Measurements from ENCODE around the gene GNG5.
"Not testable (repeated sequence)": the region's sequence is repeated elsewhere in the genome, so short reads cannot be mapped to it uniquely, and the experiment has no call there.

GNG5 gene

DNA sequence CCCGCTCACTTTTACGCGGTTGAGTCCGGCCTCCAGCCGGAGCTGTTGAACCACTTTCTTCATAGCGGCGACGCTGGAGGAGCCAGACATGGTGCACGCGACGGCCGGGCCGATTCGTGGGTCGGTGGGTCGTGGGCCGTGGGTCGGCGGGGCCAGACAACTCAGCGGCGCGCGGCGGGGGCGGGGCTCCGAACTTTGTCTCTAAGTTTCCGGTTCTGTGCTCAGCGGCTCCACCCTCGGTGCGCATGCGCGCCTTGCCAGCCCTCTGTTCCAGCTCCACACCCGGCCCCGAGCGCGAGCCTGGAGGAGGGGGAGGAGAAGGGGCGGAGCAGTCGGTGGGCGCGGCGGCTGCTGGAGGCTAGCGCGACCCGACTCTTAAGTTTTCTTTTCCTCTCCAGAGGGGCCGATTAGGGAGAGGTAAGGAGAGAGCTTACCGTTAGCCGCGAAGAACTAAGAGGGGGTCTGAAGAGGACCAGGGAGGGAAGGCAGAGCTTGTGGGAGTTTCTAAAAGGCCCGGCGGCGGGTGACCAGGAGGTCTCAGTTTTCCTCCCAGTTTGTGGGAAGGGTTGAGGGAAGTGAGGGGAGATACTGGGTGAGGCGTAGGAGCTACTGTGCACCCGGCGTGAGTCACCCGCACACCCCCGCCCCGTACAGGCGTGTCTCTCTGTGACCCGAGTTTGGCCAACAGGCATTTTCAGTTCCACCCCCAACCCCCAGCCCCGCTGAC, at the start of gene GNG5, which contains the start of gene SPATA1:
Gene GNG5 (minus strand): TSS at position 580 of the 727 bp plus-strand sequence. CDS start 490 bp downstream, at position 90.
Gene SPATA1 (plus strand): TSS at position 385 of the 727 bp plus-strand sequence. CDS start 9,974 bp downstream, outside the sequence.
- peak; percentile 92 for DNase-seq

DNA sequence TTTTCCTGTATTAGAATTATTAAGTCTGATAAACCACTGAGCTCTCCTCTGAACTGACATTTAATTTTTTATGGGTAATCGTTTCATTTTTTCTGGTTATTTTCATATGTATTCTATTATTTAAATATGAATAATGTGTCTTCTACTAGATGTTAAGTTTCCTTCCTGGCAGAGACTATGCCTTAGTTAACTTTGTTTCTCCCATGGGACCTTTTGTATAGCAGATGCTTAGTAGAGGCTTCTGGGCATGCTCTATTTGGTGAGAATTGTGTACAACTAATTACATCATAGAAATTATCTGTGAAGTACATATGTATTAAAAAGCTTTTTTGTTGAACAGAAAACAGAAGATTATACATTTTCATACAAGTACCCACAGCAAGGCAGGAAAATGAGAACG, 44.4 kb upstream of the GNG5 start:
- DNase-seq = no peak

DNA sequence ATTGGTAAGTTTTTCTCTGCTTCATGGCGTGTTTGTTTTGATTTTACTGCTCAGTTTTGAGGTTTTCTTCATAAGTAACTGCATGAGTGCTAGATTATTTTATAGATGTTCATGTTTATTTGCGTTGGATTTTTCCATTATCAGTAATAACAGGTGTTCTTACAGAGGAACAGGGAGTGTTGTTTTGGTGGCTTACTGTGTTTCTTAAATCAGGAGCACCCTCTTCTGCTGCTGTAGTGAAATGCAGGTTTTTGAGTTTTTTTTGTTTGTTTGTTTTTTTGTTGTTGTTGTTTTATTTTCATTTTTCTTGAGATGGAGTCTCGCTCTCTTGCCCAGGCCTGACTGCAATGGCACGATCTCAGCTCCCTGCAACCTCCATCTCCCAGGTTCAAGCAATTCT, 35.3 kb upstream of the GNG5 start:
- DNase-seq = no peak

DNA sequence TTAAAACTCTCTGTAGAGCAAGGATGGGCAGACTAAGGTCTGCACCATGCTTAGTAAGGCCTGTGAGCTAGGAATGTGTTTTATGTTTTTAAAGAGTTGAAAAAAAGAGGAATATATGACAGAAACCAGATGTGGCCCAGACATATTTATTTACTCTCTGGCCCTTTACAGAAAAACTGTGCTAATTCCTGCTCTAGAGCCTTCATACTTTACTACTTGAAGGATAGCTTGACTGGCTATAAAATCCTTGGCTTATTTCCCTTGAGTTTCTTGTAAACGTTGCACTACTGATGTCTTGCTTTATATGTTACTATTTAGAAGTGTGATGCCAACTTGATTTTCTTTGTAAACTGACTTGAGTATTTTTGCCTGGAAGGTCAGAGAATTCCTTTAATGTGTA, 34.4 kb upstream of the GNG5 start:
- no peak for DNase-seq

- DNase-seq = no peak
Observed at GRCh38 chr1:84539972-84540371, 33.6 kb upstream of the GNG5 start.

GRCh38 chr1:84538599-84538998, 32.2 kb upstream of the GNG5 start:
- DNase-seq = peak; percentile 27

GRCh38 chr1:84525779-84526178, 19.4 kb upstream of the GNG5 start:
- no peak for DNase-seq

GRCh38 chr1:84524590-84524989, 18.2 kb upstream of the GNG5 start:
- DNase-seq = no peak

DNA sequence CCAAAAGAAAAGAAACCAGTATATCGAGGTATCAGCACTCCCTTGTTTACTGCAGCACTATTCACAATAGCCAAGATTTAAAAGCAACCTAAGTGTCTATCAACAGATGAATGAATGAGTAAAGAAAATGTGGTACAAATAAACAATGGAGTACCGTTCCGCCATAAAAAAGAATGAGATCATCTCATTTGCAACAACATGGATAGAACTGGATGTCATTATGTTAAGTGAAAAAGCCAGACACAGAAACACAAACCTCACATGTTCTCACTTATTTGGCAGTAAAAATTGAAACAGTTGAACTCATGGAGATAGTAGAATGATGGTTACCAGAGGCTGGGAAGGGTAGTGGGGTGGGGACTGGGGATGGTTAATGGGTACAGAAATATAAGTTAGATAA, 4.3 kb upstream of the GNG5 start:
- DNase-seq = no peak

GRCh38 chr1:84510165-84510564, 3.8 kb upstream of the GNG5 start:
- DNase-seq = no peak

DNA sequence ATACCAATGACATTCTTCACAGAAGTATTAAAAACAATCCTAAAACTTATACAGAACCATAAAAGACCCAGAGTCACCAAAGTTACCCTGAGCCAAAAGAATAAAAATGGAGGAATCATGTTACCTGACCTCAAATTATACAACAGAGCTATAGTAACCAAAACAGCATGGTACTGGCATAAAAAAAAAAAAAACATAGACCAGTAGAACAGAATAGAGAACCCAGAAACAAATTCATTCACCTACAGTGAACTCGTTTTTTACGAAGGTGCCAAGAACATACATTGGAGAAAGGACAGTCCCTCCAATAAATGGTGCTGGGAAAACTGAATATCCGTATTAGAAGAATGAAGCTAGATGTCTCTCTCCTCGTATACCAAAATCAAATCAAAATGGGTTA, 2.6 kb upstream of the GNG5 start:
- DNase-seq = no peak

- no peak for DNase-seq
Observed at GRCh38 chr1:84508510-84508909, 2.1 kb upstream of the GNG5 start.

DNA sequence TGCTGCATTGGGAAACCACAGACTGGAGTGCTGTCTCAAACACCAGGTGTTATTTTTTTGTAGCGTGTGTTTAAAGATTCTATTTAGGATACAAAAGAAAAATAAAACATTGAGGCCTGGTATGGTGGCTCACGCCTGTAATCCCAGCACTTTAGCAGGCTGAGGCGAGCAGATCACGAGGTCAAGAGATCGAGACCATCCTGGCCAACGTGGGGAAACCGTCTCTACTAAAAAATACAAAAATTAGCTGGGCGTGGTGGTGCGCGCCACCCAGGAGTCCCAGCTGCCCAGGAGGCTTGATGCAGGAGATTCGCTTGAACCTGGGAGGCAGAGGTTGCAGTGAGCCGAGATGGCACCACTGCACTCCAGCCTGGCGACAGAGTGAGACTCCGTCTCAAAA, 1.5 kb upstream of the GNG5 start:
- DNase-seq = not testable (repeated sequence)

DNA sequence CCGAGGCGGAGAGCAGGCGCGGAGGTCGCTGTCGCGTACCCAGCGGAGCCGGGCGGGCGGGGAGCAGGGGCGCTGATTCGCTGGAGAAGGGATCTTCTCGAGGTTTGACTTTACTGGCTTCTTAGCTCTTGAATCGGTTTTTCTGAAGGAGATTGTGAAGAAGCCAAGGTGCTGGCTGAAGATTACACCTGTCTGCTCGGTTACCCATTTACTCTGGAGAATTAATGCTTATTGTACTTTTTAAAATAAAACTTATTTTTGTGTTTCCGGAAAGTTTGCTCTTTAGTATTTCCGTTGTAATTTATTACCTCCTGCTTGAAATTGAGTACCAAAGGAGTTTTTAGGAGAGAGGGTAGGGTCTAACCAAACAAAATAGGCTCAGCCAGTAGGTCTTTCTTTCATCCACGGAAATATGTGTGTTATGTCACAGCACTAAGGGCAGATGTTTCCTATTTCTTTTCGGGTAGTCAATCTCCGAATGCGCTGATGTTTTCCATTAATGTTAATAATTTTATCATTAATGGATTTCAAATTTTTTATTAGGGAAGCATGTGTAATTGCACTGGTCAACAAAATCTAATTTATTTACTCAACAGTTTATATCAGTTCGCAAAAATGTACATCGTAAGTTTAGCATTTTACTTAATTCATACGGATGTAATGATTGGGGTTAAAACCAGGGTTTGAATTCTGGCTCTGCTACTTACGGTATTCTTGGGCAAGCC, 510 bp upstream of the GNG5 start:
- DNase-seq = peak; percentile 73

- peak; percentile 55 for DNase-seq
Observed at GRCh38 chr1:84505493-84506001, 834 bp downstream of the GNG5 start.

GRCh38 chr1:84504580-84505492, 1.5 kb downstream of the GNG5 start:
- peak; percentile 43 for DNase-seq

DNA sequence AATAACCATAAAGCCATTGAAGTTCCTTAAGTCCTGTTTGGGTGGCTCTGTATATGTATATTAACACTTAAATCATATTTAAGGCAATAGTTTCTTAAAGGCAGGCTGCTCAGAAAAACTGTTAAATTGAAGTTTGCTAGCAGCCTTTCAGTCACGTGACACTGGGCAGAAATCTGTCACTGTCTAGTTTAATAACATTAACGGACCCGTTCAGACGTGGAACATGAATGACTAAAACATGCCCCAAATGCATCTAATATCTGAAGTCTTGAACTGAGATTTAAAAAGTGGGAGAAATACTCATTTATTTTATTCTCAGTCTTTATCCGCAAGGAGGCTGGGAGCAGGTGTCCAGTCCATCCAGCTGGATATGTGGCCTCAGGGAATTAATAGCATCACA, 3.5 kb downstream of the GNG5 start:
- no peak for DNase-seq

DNA sequence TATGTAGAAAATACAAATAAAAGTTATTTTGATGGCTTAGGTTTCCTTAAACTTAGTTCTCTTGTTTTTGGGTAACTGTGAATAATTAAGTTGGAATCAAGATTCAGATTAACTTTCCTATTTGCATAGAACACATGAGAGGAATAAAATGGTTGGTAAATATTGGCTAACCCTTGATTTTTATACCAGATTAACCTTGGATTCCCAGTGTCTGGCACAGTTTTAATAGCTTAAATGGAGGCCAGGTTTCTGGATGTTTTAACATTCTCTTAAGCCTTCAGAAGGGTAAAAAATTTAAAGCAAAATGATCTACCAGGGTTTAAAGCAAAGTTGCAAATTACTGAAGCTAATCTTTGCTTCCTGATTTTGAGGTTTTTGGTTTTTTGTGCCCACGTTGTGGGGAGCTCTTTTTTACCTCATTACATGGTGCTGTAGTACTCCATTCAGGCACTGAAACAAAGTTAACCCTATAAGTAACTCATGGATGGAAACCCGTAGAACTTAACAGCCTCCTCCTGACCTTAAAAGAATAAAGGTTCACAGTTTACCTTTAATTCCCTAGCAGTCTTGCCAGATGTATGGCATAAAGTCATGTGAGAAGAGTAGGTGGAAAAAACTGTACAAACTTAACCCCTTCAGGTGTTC, 8.6 kb downstream of the GNG5 start:
- no peak for DNase-seq

GRCh38 chr1:84496498-84496897, 9.9 kb downstream of the GNG5 start:
- DNase-seq = no peak

DNA sequence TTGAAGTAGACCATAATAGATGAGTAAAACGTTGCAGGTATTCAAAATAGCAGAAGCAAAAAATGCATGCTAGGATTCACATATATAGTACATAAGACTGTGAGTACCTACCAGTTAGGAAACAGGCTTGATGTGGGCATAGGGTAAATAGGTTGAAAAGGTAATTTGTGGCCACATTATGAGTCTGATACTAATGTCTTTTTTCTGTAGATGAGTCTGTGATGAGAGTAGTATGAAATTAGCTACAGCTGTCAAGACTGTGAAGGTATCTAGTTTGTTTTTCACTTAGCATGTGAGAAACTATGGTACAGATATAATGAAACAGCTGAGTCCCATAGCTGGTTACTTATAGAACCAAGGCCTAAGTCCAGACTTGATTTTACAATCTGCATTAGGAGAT, 12.6 kb downstream of the GNG5 start:
- no peak for DNase-seq

DNA sequence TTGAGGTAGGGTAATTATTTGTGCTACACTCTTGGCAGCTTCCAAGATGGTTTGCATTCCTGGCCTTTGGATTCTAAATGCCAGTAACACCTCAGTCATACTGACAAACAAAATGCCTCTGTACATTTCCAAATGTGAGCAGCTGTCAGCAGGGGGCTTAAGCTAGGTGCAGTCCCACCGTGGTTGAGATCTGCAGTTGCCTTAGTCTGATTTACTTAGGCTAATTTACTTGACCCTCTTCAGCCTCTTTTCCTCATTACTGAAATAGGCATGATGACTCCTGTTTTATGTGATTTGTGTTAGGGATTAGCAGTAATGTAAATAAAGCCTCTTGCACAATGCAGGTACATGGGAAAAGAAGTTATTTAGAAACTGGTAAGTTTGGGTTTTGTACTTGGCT, 13.7 kb downstream of the GNG5 start:
- no peak for DNase-seq

DNA sequence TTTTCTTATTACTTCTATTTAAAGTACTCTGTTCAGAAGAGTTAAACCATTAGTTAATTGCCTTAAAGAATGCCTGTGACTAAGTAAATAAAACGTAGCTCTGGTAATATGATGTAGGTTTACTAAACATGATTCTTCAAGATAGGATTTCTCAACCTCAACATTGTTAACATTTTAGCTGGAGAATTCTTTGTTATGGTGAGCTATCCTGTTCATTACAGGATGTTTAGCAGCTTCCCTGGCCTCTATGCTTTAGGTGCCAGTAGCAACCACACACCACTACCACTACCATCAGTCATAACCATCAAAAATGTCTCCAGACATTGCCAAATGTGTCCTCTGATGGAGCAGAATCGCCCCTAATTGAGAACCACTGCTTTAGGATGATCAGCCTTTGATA, 16.6 kb downstream of the GNG5 start:
- DNase-seq = no peak

- no peak for DNase-seq
Observed at GRCh38 chr1:84488107-84488506, 18.3 kb downstream of the GNG5 start.
